Measurements from ENCODE around the gene KCNF1.
A peak's percentile ranks its signal among the peaks of the same experiment; 100 is the strongest.
"Not testable (repeated sequence)": the region's sequence is repeated elsewhere in the genome, so short reads cannot be mapped to it uniquely, and the experiment has no call there.

Gene KCNF1

GRCh38 chr2:10935953-10936942, 24.5 kb downstream of the KCNF1 start:
- FAIRE-seq (peak; percentile 87), DNase-seq (ENCODE audit: insufficient read length, low spot score) (peak; percentile 91)

DNA sequence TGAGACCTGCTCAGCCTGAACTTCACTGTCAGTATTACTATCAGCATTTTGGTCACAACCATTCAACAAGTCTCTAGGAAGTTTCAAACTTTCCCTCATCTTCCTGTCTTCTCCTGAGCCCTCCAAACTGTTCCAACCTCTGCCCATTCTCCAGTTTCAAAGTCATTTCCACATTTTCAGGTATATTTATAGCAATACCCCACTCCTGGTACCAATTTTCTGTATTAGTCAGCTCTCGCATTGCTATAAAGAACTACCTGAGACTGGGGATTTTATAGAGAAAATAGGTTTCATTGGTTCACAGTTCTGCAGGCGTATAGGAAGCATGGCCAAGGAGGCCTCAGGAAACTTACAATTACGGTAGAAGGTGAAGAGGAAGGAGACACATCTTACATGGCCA, 27.3 kb downstream of the KCNF1 start:
- DNase-seq (ENCODE audit: insufficient read length, low spot score) (no peak), FAIRE-seq (no peak)

DNA sequence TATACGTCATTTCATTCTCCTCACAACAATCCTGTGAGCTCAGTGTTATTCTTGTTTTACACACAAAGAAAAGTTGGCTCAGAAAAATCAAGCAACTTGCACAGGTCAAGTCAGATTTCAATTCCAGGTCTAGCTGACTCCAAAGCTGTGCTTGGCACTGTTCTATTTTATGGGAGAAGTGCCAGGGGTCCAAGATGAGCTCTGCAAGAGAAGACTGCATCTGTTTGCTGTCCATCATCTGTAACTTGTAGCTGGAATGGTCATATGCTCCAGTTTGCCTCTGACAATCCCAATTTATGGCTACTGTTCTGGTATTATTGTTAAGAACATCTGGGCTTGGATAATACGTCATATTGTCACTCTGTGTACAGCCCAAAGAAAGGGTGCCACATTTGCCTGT, 28.9 kb downstream of the KCNF1 start:
- DNase-seq (ENCODE audit: insufficient read length, low spot score), result no peak
- no peak for FAIRE-seq

DNA sequence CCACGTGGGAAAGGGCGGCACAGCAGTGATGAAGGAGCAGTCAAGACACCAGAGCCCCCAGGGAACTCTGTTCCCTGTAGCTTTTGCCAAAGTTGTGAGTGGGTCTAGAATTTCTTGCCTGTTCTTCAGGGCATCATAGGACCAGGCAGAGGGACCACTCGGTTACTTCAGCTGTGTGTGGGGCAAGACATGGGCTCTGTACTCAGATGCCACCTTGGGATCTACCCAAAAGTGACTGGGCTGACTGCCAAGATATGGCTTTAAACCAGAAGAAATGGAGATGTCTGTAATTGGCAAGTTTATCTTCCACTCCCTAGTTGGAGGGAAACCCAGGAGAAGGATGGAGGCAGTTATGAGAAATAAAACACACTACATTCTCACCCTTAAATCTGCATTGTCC, 29.6 kb downstream of the KCNF1 start:
- FAIRE-seq, result no peak
- DNase-seq (ENCODE audit: insufficient read length, low spot score), result no peak

DNA sequence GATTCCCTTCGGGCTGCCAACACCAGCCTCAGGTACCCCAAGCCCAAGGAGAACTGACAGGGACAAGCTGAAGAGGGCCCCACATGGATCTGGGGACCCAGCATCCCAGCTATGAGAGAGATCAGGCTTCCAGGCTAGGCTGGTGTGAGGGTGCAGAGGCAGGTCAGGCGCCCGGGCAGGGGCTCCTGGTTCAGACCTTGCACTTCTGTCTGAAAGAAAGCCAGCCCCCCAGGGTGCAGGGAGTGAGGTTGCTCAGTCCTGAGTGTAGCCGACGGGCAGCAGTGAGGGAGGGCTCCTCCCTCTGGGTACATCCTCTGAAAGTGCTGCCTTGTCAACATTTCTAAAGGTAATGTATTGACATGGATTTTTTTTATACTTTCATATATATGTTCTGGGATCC, 33.1 kb downstream of the KCNF1 start:
- DNase-seq (ENCODE audit: insufficient read length, low spot score), result no peak
- no peak for FAIRE-seq

GRCh38 chr2:10946394-10946793, 34.7 kb downstream of the KCNF1 start:
- DNase-seq (ENCODE audit: insufficient read length, low spot score) (no peak), FAIRE-seq (no peak)

DNA sequence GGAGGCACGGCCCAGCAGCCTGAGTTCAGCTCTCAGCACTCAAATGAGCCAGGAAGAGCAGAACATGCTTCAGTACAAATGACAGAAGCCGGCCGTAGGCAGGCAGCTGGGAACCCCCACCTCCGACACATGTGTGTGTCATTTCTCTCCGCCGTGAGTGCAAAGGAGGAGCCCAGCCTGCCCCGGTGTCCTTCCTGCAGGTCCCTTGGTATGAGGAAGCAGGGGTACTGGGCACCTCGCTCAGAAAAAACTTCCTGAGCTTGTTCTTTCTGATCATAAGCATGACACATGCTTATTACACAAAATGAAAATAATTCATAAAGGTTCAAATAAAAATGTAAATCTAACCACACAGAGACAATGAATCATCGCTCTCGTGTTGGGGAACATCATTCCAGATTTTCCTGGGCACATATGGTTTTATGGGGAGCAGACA, 35.3 kb downstream of the KCNF1 start:
- FAIRE-seq, result no peak
- peak; percentile 30 for DNase-seq (ENCODE audit: insufficient read length, low spot score)

DNA sequence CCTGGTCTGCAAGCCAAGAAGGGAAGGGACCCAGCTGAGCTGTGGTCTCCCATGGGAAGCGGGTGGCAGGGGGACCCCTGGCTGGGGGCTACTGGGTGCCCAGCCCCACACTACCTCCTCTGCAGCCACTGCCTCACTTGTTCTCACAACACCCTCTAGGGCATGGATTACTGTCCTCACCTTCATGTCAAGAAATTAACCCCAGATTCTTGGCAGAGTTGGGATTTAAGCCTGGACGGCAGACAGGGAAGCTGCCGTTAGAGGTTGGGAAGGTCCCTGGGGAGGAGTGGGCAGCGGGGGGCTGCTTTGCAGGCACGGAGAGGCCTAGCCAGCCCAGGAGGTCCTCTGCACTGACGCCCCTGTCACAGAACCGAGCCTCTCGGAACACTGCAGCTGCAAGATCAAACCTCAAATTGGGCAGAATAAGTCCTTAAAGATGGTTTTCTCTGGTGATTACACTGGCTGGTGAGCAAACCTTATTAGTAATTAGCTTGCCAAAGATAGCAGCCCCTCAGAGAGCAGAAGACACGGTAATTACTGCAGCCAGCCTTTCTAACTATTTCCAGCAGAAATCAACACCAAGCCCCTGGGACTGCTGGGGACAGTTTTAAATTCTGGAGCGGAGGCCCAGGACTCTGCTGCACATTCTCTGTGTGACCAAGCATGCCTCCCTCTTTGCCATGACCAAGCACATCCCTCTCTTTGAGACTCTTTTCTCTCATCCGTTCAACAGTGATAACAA, 35.9 kb downstream of the KCNF1 start:
- DNase-seq (ENCODE audit: insufficient read length, low spot score) (no peak), FAIRE-seq (no peak)

GRCh38 chr2:10948188-10948564, 36.4 kb downstream of the KCNF1 start:
- DNase-seq (ENCODE audit: insufficient read length, low spot score) (no peak), FAIRE-seq (no peak)

GRCh38 chr2:10948606-10949230, 37.0 kb downstream of the KCNF1 start:
- DNase-seq (ENCODE audit: insufficient read length, low spot score) (no peak), FAIRE-seq (no peak)

- DNase-seq (ENCODE audit: insufficient read length, low spot score) (no peak), FAIRE-seq (no peak)
These were observed 38.1 kb downstream of the KCNF1 start for GRCh38 chr2:10949835-10950234.

GRCh38 chr2:10951558-10952414, 40.1 kb downstream of the KCNF1 start:
- FAIRE-seq, result no peak
- no peak for DNase-seq (ENCODE audit: insufficient read length, low spot score)

DNA sequence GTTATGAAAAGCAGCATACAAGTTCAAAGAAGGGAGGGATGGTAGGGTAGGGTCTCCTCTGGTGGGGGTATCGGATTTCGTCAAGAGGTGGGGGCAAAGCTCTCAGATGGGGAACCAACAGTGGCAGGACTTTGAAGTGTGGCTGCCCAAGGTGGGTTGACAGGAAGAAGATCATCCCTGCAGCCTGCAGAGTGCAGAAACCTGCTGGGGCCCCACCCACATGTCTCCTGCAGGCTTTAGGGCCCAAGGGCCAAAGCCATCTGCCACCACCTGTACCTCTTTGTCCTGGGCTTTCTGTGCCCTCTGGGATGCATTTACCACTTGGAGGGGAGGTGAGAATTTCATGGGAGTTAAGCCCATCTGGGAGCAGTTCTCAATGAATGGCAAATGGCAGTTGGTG, 42.7 kb downstream of the KCNF1 start:
- FAIRE-seq (no peak), DNase-seq (ENCODE audit: insufficient read length, low spot score) (no peak)

DNA sequence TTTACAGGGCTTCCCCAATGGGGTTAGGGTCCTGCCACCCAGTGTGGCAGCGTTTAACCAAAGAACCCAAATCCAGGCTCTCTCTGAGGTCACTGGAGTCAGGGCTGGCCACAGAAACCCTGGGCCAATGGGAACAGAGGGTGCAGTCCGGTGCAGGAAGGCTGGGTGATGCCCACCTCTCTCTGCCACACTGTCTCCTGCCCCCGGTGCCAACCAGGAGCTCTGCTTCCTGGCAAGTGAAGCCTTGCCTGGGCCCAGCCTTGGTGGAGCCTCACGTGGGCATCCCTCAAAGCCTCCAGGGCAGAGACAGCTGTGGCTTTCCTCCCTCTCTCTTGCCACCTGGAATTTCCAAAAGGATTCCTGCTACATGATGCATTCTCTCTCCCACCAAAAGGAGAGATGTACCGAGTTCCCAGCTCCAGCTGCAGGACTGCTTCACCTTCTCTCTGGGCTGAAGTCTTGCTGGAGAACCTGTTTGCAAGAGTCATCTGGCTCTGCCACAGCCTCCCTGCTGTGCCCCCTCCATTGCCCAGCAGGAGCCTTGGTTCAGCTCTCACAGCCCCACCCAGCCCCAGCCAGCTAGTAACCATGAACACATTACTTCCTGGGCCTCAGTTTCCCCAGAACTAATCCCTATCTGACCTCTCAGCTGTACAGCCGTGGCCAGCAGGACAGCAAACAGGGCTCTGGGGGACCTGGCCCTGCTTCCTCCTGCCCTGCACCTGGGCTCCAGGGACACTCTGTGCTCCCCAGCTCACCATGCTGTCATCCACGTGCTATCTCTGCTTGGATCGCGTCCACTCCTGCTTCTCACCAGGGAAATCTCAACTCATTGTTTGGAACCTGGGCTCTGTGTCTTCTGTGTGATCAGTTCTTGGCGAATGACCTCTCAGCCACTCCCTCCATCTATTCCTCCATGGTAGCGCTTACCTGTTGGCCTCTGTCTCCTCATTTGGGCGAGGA, 43.4 kb downstream of the KCNF1 start:
- DNase-seq (ENCODE audit: insufficient read length, low spot score) (no peak), FAIRE-seq (no peak)

- FAIRE-seq (no peak), DNase-seq (ENCODE audit: insufficient read length, low spot score) (no peak)
These were observed 44.5 kb downstream of the KCNF1 start for GRCh38 chr2:10956006-10956790.

- FAIRE-seq, result no peak
- DNase-seq (ENCODE audit: insufficient read length, low spot score), result no peak
These were observed 45.7 kb downstream of the KCNF1 start for GRCh38 chr2:10957391-10957790.

- DNase-seq (ENCODE audit: insufficient read length, low spot score); FAIRE-seq: not testable (repeated sequence)
These were observed 46.7 kb downstream of the KCNF1 start for GRCh38 chr2:10958452-10958851.
